ENCODE data around the gene SPACDR.

SPACDR gene

GRCh38 chr7:100415448-100415847 lies 48.6 kb downstream of the SPACDR start:
- Histone ChIP-seq H3K27me3 (no peaks in the 10 kb centered on the region), H3K9me3 (no peaks in the 10 kb centered on the region), H3K27ac (no peak overlapping the region), H3K36me3 (no peaks in the 10 kb centered on the region), H3K4me1 (no peaks in the 10 kb centered on the region), H3K4me3 (no peak overlapping the region)
- no peak for TF ChIP-seq CTCF (IDR thresholded peaks at IDR 0.05)
- DNase-seq = no peak
- intact Hi-C loops (cut with DNase I; ENCODE audit: low total_unique reads) = no loop called here

- DNase-seq = no peak
- H3K36me3 ChIP-seq = no peaks in the 10 kb centered on the region
- no peaks in the 10 kb centered on the region for H3K9me3 ChIP-seq
- no peaks in the 10 kb centered on the region for H3K4me1 ChIP-seq
- no peak overlapping the region for H3K4me3 ChIP-seq
- H3K27me3 ChIP-seq = no peaks in the 10 kb centered on the region
- H3K27ac ChIP-seq = no peak overlapping the region
- intact Hi-C loops (cut with DNase I; ENCODE audit: low total_unique reads) = no loop called here
- no peak for TF ChIP-seq CTCF (IDR thresholded peaks at IDR 0.05)
Observed at GRCh38 chr7:100413889-100414288, 50.2 kb downstream of the SPACDR start.

GRCh38 chr7:100413346-100413745 lies 50.7 kb downstream of the SPACDR start:
- Histone ChIP-seq H3K9me3 (no peaks in the 10 kb centered on the region), H3K4me1 (no peaks in the 10 kb centered on the region), H3K27me3 (no peaks in the 10 kb centered on the region), H3K4me3 (no peak overlapping the region), H3K36me3 (no peaks in the 10 kb centered on the region), H3K27ac (no peak overlapping the region)
- no peak for TF ChIP-seq CTCF (IDR thresholded peaks at IDR 0.05)
- no peak for DNase-seq
- intact Hi-C loops (cut with DNase I; ENCODE audit: low total_unique reads) = no loop called here

GRCh38 chr7:100411101-100411500 lies 53.0 kb downstream of the SPACDR start:
- Histone ChIP-seq H3K27me3 (no peaks in the 10 kb centered on the region), H3K27ac (no peak overlapping the region), H3K4me1 (no peaks in the 10 kb centered on the region), H3K9me3 (no peaks in the 10 kb centered on the region), H3K4me3 (no peak overlapping the region), H3K36me3 (no peaks in the 10 kb centered on the region)
- intact Hi-C loops (cut with DNase I; ENCODE audit: low total_unique reads) = no loop called here
- TF ChIP-seq CTCF (IDR thresholded peaks at IDR 0.05) = no peak
- no peak for DNase-seq

GRCh38 chr7:100407285-100408180 lies 56.5 kb downstream of the SPACDR start:
- TF ChIP-seq CTCF (IDR thresholded peaks at IDR 0.05) = peak; percentile 59 to 64
- Histone ChIP-seq H3K4me1 (no peaks in the 10 kb centered on the region), H3K9me3 (no peaks in the 10 kb centered on the region), H3K36me3 (no peaks in the 10 kb centered on the region), H3K27me3 (no peaks in the 10 kb centered on the region), H3K27ac (no peak overlapping the region), H3K4me3 (no peak overlapping the region)
- intact Hi-C loops (cut with DNase I; ENCODE audit: low total_unique reads) = no loop called here
- DNase-seq = peak in 1 of 2 donors; percentile 34

Measured in tibial artery (tissue), 4 donors.